Neuronal stem cell (in vitro differentiated cells): ENCODE results near the gene LPAR5.

Experiments used
- DNase-seq: peaks from one replicate; pipeline ENCODE4 v3.0.0-alpha.2; 2013; ENCODE audit warnings: low spot score
- H2AFZ ChIP-seq: one replicate; pipeline ENCODE4 v1.6.1; 2013; ENCODE audit warnings: mild to moderate bottlenecking, low read length, inconsistent platforms
- H2AK5ac ChIP-seq: 2 replicates; pipeline ENCODE4 v1.6.1; 2013; ENCODE audit warnings: low read depth, mild to moderate bottlenecking, inconsistent platforms, low read length, moderate library complexity, mixed read lengths
- H2BK120ac ChIP-seq: 2 replicates; pipeline ENCODE4 v1.6.1; 2013; ENCODE audit warnings: low read depth, mild to moderate bottlenecking, inconsistent platforms, low read length, moderate library complexity, mixed read lengths
- H2BK12ac ChIP-seq: one replicate; pipeline ENCODE4 v1.6.1; 2013; ENCODE audit warnings: low read length, inconsistent platforms
- H2BK15ac ChIP-seq: 2 replicates; pipeline ENCODE4 v1.6.1; 2013; ENCODE audit warnings: mild to moderate bottlenecking, low read length, inconsistent platforms, mixed read lengths
- H2BK5ac ChIP-seq: one replicate; pipeline ENCODE4 v1.6.1; 2013; ENCODE audit warnings: inconsistent platforms, mild to moderate bottlenecking, low read length, moderate library complexity
- H3K14ac ChIP-seq: one replicate; pipeline ENCODE4 v1.6.1; 2013; ENCODE audit warnings: low read length, inconsistent platforms
- H3K18ac ChIP-seq: 2 replicates; pipeline ENCODE4 v1.6.1; 2013; ENCODE audit warnings: low read length, inconsistent platforms
- H3K23ac ChIP-seq: 2 replicates; pipeline ENCODE4 v1.6.1; 2013; ENCODE audit warnings: low read depth, mild to moderate bottlenecking, mixed read lengths, low read length, inconsistent platforms; ENCODE audit not compliant: poor library complexity
- H3K27ac ChIP-seq: replicated peaks from 3 replicates; pipeline ENCODE4 v1.5.1; 2013; ENCODE audit warnings: low read length, inconsistent platforms
- H3K27me3 ChIP-seq, 3 experiments: 2 replicates each; pipeline ENCODE4 v1.6.1; 2013; ENCODE audit warnings: low read length in 3 of 3, mild to moderate bottlenecking in 2 of 3, inconsistent platforms in 1 of 3, low read depth in 1 of 3, mixed read lengths in 1 of 3, moderate library complexity in 1 of 3; ENCODE audit not compliant: control insufficient read depth in 3 of 3, insufficient read depth in 3 of 3
- H3K36me3 ChIP-seq, 2 donors: replicated peaks in 1 of 2; 2 replicates each; pipeline ENCODE4 v1.6.1; 2013; ENCODE audit warnings: low read length in 2 of 2; ENCODE audit not compliant: control insufficient read depth in 2 of 2, insufficient read depth in 2 of 2
- H3K4ac ChIP-seq: 2 replicates; pipeline ENCODE4 v1.6.1; 2013; ENCODE audit warnings: inconsistent platforms, mild to moderate bottlenecking, low read length, moderate library complexity
- H3K4me1 ChIP-seq, 2 donors: 1 replicate in 1 of 2; 2 replicates in 1 of 2; pipeline ENCODE4 v1.6.1; 2013; ENCODE audit warnings: low read length in 2 of 2, low read depth in 1 of 2; ENCODE audit not compliant: control insufficient read depth in 2 of 2, insufficient read depth in 1 of 2
- H3K4me2 ChIP-seq: one replicate; pipeline ENCODE4 v1.6.1; 2013; ENCODE audit warnings: mild to moderate bottlenecking, low read length, inconsistent platforms; ENCODE audit not compliant: insufficient read depth, poor library complexity, severe bottlenecking
- H3K4me3 ChIP-seq, 2 donors: 2 replicates each; pipeline ENCODE4 v1.5.1; 2013; ENCODE audit warnings: low read length in 2 of 2, mild to moderate bottlenecking in 2 of 2, inconsistent platforms in 1 of 2, moderate library complexity in 1 of 2
- H3K79me1 ChIP-seq: one replicate; pipeline ENCODE4 v1.6.1; 2013; ENCODE audit warnings: low read depth, mild to moderate bottlenecking, inconsistent platforms, low read length, moderate library complexity
- H3K9ac ChIP-seq: one replicate; pipeline ENCODE4 v1.6.1; 2013; ENCODE audit warnings: mild to moderate bottlenecking, low read depth, low read length, inconsistent platforms; ENCODE audit not compliant: poor library complexity
- H3K9me3 ChIP-seq, 2 donors: replicated peaks in 1 of 2; 2 replicates each; pipeline versions ENCODE3 to v1.6.1; 2013; ENCODE audit warnings: low read length in 2 of 2, mild to moderate bottlenecking in 2 of 2, inconsistent platforms in 1 of 2, low read depth in 1 of 2, mixed read lengths in 1 of 2, moderate library complexity in 1 of 2; ENCODE audit not compliant: control insufficient read depth in 2 of 2, insufficient read depth in 1 of 2
- H4K8ac ChIP-seq: one replicate; pipeline ENCODE4 v1.6.1; 2013; ENCODE audit warnings: low read depth, mild to moderate bottlenecking, inconsistent platforms, low read length, moderate library complexity
- H4K91ac ChIP-seq: one replicate; pipeline ENCODE4 v1.6.1; 2013; ENCODE audit warnings: low read length, low read depth, mild to moderate bottlenecking, inconsistent platforms; ENCODE audit not compliant: poor library complexity
- WGBS, 2 donors: extraction: QIAGEN DNeasy Blood & Tissue Kit; methylation state at CpG; one replicate each; pipeline ENCODE4 v1.1.7; 2013; ENCODE audit warnings: missing lambda C conversion rate in 2 of 2, mixed read lengths in 1 of 2; ENCODE audit not compliant: insufficient read length in 2 of 2, insufficient replicate concordance in 1 of 2; ENCODE audit errors: extremely low coverage in 2 of 2; 5-methylcytosine and 5-hydroxymethylcytosine counted together

Gene LPAR5

DNA sequence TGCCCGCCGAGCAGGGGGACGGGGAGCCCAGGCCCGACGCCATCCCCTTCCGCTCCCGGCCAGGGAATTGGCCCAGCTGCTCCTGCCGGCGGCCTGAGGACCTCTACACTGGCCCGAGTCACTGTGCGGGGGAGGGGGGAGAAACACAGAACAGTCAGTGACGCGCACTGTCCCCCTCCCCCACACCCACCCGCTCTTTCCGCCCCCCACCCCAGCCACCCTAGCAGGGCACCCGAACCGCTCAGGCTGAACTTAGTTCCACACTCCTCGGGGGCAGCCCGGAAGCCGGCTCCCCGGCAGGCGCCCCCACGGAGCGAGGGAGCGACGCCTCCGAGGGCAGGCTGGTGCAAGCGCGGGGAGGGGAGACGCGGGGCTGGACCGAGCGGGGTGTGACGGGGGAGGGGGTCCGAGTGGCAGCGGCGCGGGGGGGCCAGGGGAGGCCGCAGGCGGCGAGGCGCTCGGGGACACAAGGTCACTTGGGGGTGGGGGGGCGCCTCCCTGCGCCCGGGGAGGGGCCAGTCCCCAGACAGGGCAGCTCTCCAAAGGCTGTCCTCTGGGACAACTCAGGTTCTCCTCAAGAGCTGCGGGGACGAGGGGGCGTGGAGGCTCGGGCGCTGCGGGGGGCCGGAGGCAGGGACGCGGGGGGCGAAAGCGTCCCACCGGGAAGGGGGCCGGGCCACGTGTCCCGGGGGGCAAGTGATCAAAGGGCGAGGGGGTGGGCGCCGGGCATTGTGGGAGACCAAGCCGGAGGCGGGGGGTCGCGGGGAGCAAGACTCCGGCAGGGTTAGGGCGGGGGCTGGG is 29.2 kb downstream of the LPAR5 start:
- Histone ChIP-seq H3K4me1 (peaks cover 38 to 40% of the 10 kb centered on the region in 2 donors), H2BK15ac (peak overlapping the region; percentile 78), H3K9me3 (no peaks in the 10 kb centered on the region), H3K4me2 (peak overlapping the region; percentile 97), H3K27ac (peak overlapping the region; percentile 90), H3K36me3 (peaks cover 17 to 45% of the 10 kb centered on the region in 2 donors), H2BK120ac (no peak overlapping the region), H3K4me3 (peak overlapping the region; percentile 67 to 86), H3K4ac (no peak overlapping the region), H3K18ac (peak overlapping the region; percentile 98), H3K9ac (peak overlapping the region; percentile 95), H3K23ac (peak overlapping the region; percentile 35), H3K79me1 (peaks cover 6% of the 10 kb centered on the region), H2AK5ac (peak overlapping the region; percentile 95), H2AFZ (peak overlapping the region; percentile 61), H3K27me3 (no peaks in the 10 kb centered on the region), H4K91ac (no peak overlapping the region), H2BK5ac (peak overlapping the region; percentile 84), H2BK12ac (no peak overlapping the region), H3K14ac (peak overlapping the region; percentile 84), H4K8ac (no peak overlapping the region)
- WGBS, 2 donors, result no CpG with 5 or more reads among the region's 70 CpGs
- no peak for DNase-seq

DNA sequence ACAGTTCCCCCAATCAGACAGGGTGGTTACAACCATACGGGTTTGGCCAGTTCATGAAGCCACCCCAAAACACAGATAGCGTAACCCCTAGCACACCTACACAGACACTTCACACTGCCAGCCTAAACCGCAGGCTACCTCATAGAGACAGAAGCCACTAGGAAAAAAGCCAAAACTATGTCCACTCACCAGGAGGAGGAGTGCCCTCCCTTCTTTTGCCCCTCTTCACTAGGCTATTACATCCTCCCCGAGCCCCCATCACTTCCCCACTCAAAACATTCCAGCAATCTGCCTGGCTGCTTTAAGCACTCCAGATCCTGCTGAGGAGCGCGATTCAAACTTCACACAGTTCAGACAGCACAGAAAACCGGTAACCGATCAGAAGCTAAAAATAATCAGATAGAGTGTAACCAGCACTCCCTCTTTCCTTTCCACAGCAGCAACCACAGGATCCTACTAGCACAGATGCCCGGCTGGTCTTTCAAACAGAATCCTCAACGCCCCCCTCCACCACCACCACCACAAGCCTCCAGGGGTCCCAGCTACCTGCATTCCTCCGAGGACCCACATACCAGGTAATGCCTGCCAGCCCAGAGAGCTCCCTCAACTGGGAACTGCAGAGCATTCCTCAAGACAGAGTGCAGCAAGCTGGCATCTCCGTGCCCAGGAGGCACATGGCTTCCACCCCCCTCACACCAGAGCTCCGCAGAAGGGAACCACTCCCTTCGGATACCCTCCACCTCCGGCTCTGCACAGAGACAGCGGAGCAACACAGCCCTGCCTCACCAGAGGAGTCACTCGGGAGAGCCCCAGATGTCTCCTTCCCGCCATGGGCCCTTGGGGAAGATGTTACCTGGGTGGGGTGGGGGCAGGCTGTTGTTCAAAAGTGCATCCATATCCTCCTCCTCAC is 30.1 kb downstream of the LPAR5 start:
- WGBS, 2 donors, result no CpG with 5 or more reads among the region's 18 CpGs
- peak overlapping the region; percentile 95 for H3K9ac ChIP-seq

DNA sequence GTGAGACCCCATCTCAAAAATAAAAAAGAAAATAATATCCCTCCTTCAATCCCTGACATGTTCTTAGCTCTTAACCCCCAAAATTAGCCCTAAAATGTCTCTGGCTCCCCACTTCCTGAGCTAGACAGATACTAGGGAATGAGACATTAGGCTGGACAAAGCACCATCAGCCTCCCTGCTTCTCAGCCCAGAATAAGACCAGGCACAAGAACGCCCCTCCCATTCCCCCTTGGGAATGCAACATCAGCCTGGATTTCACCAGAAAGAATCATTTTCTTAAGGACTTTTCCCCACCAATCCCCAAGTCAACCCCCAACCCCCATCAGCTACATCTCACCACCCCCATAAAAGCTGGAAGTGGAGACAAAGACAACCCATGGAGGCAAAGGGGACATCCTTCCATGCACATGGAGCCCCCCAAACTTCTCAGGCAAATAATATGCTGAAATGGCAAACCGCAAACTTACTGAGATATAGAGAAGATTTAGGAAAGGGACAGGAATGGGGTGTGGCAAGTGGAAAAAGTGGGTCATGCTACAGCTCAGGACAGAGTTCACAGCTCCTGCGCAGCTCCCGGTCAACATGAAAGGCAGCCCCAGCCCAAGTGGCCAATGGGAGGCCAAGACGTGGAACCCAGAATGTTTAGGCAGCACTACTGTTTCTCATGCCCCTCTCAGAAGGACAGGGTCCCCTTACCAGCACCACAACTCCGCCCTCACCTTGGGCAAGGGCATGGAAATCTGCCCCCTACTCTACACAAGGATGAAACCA is 31.3 kb downstream of the LPAR5 start:
- Histone ChIP-seq H3K79me1 (peaks cover 12% of the 10 kb centered on the region), H3K14ac (no peak overlapping the region), H3K4me2 (peak overlapping the region; percentile 32), H2BK120ac (no peak overlapping the region), H3K27me3 (no peaks in the 10 kb centered on the region), H2BK5ac (no peak overlapping the region), H2BK15ac (no peak overlapping the region), H4K91ac (no peak overlapping the region), H3K36me3 (peaks cover 37 to 66% of the 10 kb centered on the region in 2 donors), H3K4me3 (peak overlapping the region; percentile 12 to 67), H2AFZ (no peak overlapping the region), H2AK5ac (no peak overlapping the region), H3K23ac (no peak overlapping the region), H3K18ac (no peak overlapping the region), H3K4ac (no peak overlapping the region), H3K9ac (peak overlapping the region; percentile 26), H3K4me1 (peaks cover 29 to 35% of the 10 kb centered on the region in 2 donors), H3K27ac (no peak overlapping the region), H3K9me3 (no peaks in the 10 kb centered on the region), H2BK12ac (no peak overlapping the region), H4K8ac (no peak overlapping the region)
- WGBS, 2 donors, result no CpG with 5 or more reads among the region's 6 CpGs
- no peak for DNase-seq

More for the DNA sequence above, 30.1 kb downstream of the LPAR5 start:
- Histone ChIP-seq H3K36me3 (peaks cover 24 to 54% of the 10 kb centered on the region in 2 donors), H3K23ac (peak overlapping the region; percentile 35), H3K4me3 (peak overlapping the region; percentile 67 to 86), H3K27me3 (no peaks in the 10 kb centered on the region), H3K18ac (peak overlapping the region; percentile 98), H3K4ac (no peak overlapping the region), H2BK5ac (peak overlapping the region; percentile 84), H2BK120ac (no peak overlapping the region), H3K27ac (no peak overlapping the region), H2BK12ac (no peak overlapping the region), H2AK5ac (peak overlapping the region; percentile 30), H4K8ac (no peak overlapping the region), H3K9me3 (no peaks in the 10 kb centered on the region), H3K4me2 (peak overlapping the region; percentile 97), H2BK15ac (no peak overlapping the region), H3K14ac (no peak overlapping the region), H4K91ac (no peak overlapping the region), H3K4me1 (peaks cover 29 to 35% of the 10 kb centered on the region in 2 donors), H3K79me1 (peaks cover 6% of the 10 kb centered on the region), H2AFZ (no peak overlapping the region)
- no peak for DNase-seq
